Loucy (cell line): Measurements from ENCODE around the gene CD86.

Source experiments
- H2AFZ ChIP-seq: fragments of 200-600 bp; sonication (generic); 2 replicates; pipeline ENCODE4 v1.6.0; 2016; ENCODE audit warnings: antibody characterized with exemption, mild to moderate bottlenecking, low read length, moderate library complexity
- H3F3A ChIP-seq: fragments of 200-600 bp; 2 replicates; pipeline ENCODE4 v1.6.0; 2016; ENCODE audit warnings: antibody characterized with exemption, low read depth, mild to moderate bottlenecking
- H3K27me3 ChIP-seq: fragments of 200-600 bp; sonication (generic); 2 replicates; pipeline ENCODE4 v1.6.1; 2014; ENCODE audit warnings: low read length, mild to moderate bottlenecking; ENCODE audit not compliant: insufficient read depth, poor library complexity, severe bottlenecking
- H3K36me3 ChIP-seq: fragments of 200-600 bp; sonication (generic); 2 replicates; pipeline ENCODE4 v1.6.1; 2016; ENCODE audit warnings: low read length; ENCODE audit not compliant: insufficient read depth
- H3K4me1 ChIP-seq: fragments of 200-600 bp; sonication (generic); 2 replicates; pipeline ENCODE4 v1.5.1; 2014; ENCODE audit warnings: low read length, mild to moderate bottlenecking; ENCODE audit not compliant: insufficient read depth, poor library complexity, severe bottlenecking
- H3K4me2 ChIP-seq: fragments of 200-600 bp; sonication (generic); 2 replicates; pipeline ENCODE4 v1.6.0; 2014; ENCODE audit warnings: antibody characterized with exemption, low read length, low read depth, mild to moderate bottlenecking; ENCODE audit not compliant: poor library complexity, severe bottlenecking
- H3K4me3 ChIP-seq: fragments of 200-600 bp; sonication (generic); 2 replicates; pipeline ENCODE4 v1.5.1; 2014; ENCODE audit warnings: low read length, mild to moderate bottlenecking, mixed read lengths; ENCODE audit not compliant: poor library complexity, severe bottlenecking
- H3K79me2 ChIP-seq: fragments of 200-600 bp; sonication (generic); 2 replicates; pipeline ENCODE4 v1.6.1; 2014; ENCODE audit warnings: low read length; ENCODE audit not compliant: insufficient read depth
- H3K9ac ChIP-seq: fragments of 200-600 bp; sonication (generic); 2 replicates; pipeline ENCODE4 v1.6.0; 2014; ENCODE audit warnings: mild to moderate bottlenecking, low read depth, low read length, moderate library complexity; ENCODE audit not compliant: poor library complexity, severe bottlenecking
- H3K9me2 ChIP-seq: fragments of 200-600 bp; sonication (generic); replicated peaks from 2 replicates; pipeline ENCODE4 v1.6.1; 2016; ENCODE audit warnings: low read depth, low read length, mixed read lengths
- H3K9me3 ChIP-seq: fragments of 200-600 bp; sonication (generic); 2 replicates; pipeline ENCODE4 v1.6.1; 2014; ENCODE audit warnings: mild to moderate bottlenecking, antibody characterized with exemption, low read length, low read depth; ENCODE audit not compliant: insufficient read depth
- H4K20me1 ChIP-seq: fragments of 200-600 bp; sonication (generic); 2 replicates; pipeline ENCODE4 v1.6.0; 2014; ENCODE audit warnings: antibody characterized with exemption, low read length, mild to moderate bottlenecking; ENCODE audit not compliant: insufficient read depth, poor library complexity, severe bottlenecking
- CTCF ChIP-seq: fragments of 200-600 bp; sonication (generic); conservative IDR thresholded peaks from 2 replicates; pipeline ENCODE4 v1.5.1; 2014; ENCODE audit warnings: mild to moderate bottlenecking, antibody characterized with exemption, low read length
- EZH2phosphoT487 ChIP-seq: fragments of 200-600 bp; IDR thresholded peaks from 2 replicates; pipeline ENCODE4 v1.6.1; 2018; ENCODE audit warnings: antibody characterized with exemption, mild to moderate bottlenecking, moderate library complexity, borderline replicate concordance

Gene CD86

GRCh38 chr3:122078235-122078935, 23.2 kb downstream of the CD86 start:
- H3K4me2 ChIP-seq = no peak overlapping the region
- H4K20me1 ChIP-seq = no peaks in the 10 kb centered on the region
- no peak overlapping the region for H2AFZ ChIP-seq
- H3K4me1 ChIP-seq = peaks cover 11% of the 10 kb centered on the region
- no peaks in the 10 kb centered on the region for H3K79me2 ChIP-seq
- H3K9me3 ChIP-seq = no peaks in the 10 kb centered on the region
- no peaks in the 10 kb centered on the region for H3K9me2 ChIP-seq
- no peaks in the 10 kb centered on the region for H3F3A ChIP-seq
- no peaks in the 10 kb centered on the region for H3K36me3 ChIP-seq
- no peaks in the 10 kb centered on the region for H3K27me3 ChIP-seq
- TF ChIP-seq EZH2phosphoT487 (no peak), CTCF (no peak)
- H3K9ac ChIP-seq = no peak overlapping the region
- H3K4me3 ChIP-seq = no peak overlapping the region

GRCh38 chr3:122079524-122080206, 24.5 kb downstream of the CD86 start:
- no peak overlapping the region for H3K4me3 ChIP-seq
- H3K27me3 ChIP-seq = no peaks in the 10 kb centered on the region
- H3K36me3 ChIP-seq = no peaks in the 10 kb centered on the region
- H3K9me3 ChIP-seq = no peaks in the 10 kb centered on the region
- H3F3A ChIP-seq = no peaks in the 10 kb centered on the region
- H4K20me1 ChIP-seq = no peaks in the 10 kb centered on the region
- no peaks in the 10 kb centered on the region for H3K9me2 ChIP-seq
- H3K9ac ChIP-seq = no peak overlapping the region
- H2AFZ ChIP-seq = no peak overlapping the region
- H3K79me2 ChIP-seq = no peaks in the 10 kb centered on the region
- TF ChIP-seq EZH2phosphoT487 = no peak
- TF ChIP-seq CTCF = no peak
- peaks cover 6% of the 10 kb centered on the region for H3K4me1 ChIP-seq
- H3K4me2 ChIP-seq = no peak overlapping the region

GRCh38 chr3:122080207-122080587, 25.0 kb downstream of the CD86 start:
- no peaks in the 10 kb centered on the region for H3K27me3 ChIP-seq
- no peak for TF ChIP-seq EZH2phosphoT487
- TF ChIP-seq CTCF = no peak
- H3K79me2 ChIP-seq = no peaks in the 10 kb centered on the region
- peaks cover under 1% of the 10 kb centered on the region for H3K4me1 ChIP-seq
- H4K20me1 ChIP-seq = no peaks in the 10 kb centered on the region
- H3K4me2 ChIP-seq = no peak overlapping the region
- no peak overlapping the region for H3K4me3 ChIP-seq
- H2AFZ ChIP-seq = no peak overlapping the region
- H3K9me2 ChIP-seq = no peaks in the 10 kb centered on the region
- no peaks in the 10 kb centered on the region for H3K36me3 ChIP-seq
- H3K9ac ChIP-seq = no peak overlapping the region
- no peaks in the 10 kb centered on the region for H3K9me3 ChIP-seq
- no peaks in the 10 kb centered on the region for H3F3A ChIP-seq
